Smooth muscle cell of trachea (primary cell): ENCODE results near the gene PARD3B. TPM values are rescaled to one million over a fixed set of nuclear protein-coding genes. Genes with fewer than 3 reads are reported as not detected.

ENCODE experiments used
- total RNA-seq: library from RNA; depleted of rRNA; stranded (reverse); fragments of >200 nt; gene quantifications from 2 replicates; pipeline ENCODE4 v1.2.1, GENCODE V29; 2014

PARD3B gene, protein sequence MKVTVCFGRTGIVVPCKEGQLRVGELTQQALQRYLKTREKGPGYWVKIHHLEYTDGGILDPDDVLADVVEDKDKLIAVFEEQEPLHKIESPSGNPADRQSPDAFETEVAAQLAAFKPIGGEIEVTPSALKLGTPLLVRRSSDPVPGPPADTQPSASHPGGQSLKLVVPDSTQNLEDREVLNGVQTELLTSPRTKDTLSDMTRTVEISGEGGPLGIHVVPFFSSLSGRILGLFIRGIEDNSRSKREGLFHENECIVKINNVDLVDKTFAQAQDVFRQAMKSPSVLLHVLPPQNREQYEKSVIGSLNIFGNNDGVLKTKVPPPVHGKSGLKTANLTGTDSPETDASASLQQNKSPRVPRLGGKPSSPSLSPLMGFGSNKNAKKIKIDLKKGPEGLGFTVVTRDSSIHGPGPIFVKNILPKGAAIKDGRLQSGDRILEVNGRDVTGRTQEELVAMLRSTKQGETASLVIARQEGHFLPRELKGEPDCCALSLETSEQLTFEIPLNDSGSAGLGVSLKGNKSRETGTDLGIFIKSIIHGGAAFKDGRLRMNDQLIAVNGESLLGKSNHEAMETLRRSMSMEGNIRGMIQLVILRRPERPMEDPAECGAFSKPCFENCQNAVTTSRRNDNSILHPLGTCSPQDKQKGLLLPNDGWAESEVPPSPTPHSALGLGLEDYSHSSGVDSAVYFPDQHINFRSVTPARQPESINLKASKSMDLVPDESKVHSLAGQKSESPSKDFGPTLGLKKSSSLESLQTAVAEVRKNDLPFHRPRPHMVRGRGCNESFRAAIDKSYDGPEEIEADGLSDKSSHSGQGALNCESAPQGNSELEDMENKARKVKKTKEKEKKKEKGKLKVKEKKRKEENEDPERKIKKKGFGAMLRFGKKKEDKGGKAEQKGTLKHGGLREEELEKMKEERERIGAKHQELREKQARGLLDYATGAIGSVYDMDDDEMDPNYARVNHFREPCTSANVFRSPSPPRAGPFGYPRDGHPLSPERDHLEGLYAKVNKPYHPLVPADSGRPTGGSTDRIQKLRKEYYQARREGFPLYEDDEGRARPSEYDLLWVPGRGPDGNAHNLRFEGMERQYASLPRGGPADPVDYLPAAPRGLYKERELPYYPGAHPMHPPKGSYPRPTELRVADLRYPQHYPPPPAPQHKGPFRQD (N-terminal part only)
- total RNA-seq: 15.7 and 23.5 TPM in 2 replicates

GRCh38 chr2:204544961-204545860 lies at the start of gene PARD3B:
Gene PARD3B, plus strand, starts transcription at chr2:204545475. Its CDS starts 525 bp downstream, at chr2:204546000.

